Pulmonary artery endothelial cell (primary cell): ENCODE data around the gene OR10A2. TPM values are rescaled to one million over a fixed set of nuclear protein-coding genes. Genes with fewer than 3 reads are reported as not detected.
"Not testable (repeated sequence)": the region's sequence is repeated elsewhere in the genome, so short reads cannot be mapped to it uniquely, and the experiment has no call there.

Experiments used
- DNase-seq: peaks from one replicate; pipeline ENCODE4 v3.0.0-alpha.2; 2011; ENCODE audit warnings: low read depth, low spot score
- total RNA-seq: library from RNA; depleted of rRNA; stranded (reverse); fragments of >200 nt; gene quantifications from 2 replicates; pipeline ENCODE4 v1.2.3, GENCODE V29; 2014

The OR10A2 gene
- total RNA-seq, 1 donor from 2014 or later = not detected

DNA sequence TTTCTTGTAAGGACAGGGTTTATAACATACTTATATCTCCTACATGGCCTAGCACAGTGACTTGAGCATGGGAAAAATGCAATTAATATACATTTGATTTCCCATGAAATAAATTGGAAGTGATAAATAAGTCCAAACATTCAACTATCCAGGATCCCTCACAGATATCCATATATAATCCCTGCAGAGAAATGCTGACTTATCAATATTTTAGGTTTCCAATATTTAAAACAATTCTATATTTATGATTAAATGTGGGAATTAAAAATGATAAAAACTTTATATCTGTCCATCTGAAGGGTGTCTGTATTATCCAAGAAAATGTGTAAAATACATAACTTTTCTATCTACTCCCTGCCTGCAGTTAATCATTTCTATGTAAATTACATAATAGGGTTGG lies 19.9 kb downstream of the OR10A2 start:
- no peak for DNase-seq

DNA sequence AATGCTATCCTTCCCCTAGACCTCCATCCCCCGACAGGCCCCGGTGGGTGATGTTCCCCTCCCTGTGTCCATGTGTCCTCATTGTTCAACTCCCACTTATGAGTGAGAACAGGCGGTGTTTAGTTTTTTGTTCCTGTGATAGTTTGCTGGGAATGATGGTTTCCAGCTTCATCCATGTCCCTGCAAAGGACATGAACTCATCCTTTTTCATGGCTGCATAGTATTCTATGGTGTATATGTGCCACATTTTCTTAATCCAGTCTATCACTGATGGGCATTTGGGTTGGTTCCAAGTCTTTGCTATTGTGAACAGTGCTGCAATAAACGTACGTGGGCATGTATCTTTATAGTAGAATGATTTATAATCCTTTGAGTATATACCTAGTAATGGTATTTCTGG lies 24.9 kb downstream of the OR10A2 start:
- DNase-seq = not testable (repeated sequence)

DNA sequence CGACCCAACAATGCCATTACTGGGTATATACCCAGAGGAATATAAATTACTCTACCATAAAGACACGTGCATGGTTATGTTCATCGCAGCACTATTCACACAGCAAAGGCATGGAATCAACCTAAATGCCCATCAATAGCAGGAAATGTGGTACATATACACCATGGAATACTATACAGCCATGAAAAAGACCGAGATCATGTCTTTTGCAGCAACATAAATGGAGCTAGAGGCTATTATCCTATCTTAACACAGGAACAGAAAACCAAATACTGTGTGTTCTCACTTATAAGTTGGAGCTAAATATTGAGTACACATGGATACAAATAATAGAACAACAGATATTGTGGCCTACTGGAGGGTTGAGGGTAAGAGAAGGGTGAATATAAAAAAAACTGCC lies 26.0 kb downstream of the OR10A2 start:
- no peak for DNase-seq

DNA sequence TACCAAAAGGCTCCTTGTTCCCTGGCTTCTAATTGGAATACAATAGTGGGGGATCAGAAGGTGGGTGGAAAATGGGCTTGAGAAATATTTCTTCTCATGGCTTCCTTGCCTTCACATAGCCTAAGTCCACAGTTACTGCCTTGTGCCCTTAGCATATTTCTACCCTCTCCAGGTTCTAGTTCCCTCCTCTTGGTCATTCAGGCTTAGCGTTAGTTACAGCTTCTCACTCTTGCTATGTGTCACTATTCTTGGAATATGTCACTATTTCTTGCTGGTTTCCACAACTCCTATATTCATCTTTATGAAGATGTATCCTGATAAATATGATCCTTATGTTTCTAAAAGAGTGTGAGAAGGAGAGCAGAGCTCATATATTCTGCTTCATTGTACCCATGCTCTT lies 27.0 kb downstream of the OR10A2 start:
- DNase-seq = no peak

DNA sequence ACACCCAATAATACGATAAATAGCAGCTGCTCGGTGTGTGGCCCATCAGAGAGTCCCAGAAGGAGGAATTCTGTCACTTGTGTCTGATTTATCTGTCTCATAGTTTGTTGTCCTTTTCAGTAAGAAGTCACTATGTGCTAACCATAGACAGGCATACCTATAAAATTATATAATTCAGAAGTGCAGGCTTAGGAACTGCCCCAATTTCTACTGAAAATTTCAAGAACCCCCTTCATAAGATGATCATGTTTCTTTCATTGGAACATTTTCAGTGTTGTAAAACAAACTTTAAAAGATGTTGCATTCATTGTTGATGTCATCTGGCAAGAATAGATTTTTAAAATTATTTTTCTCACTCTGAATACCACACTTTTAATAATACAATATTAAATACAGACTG lies 29.5 kb downstream of the OR10A2 start, which contains the start of gene OR2D2:
Gene OR2D2, minus strand, starts transcription at position 101 of the 400 bp plus-strand sequence. Its CDS starts 0 bp downstream, at position 101.
- DNase-seq = no peak

DNA sequence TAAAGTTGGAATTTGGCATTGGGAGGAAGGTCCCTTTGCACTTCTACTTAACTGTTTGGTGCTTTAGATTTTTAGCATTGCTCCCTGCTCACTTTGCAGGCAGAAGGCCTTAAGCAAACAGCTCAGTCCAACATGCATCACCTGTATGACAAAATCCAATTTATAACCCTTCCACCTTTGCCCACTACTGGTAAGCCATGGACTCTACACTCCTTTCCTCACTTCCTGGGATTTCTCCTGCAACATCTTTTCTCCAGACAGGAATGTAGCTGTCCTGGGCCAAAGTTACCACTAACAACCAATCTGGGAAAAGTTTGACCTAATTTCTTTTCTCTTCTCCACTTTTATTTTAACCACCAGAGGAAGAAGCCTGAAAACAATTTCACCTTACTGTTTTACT lies 31.2 kb downstream of the OR10A2 start:
- DNase-seq = no peak

DNA sequence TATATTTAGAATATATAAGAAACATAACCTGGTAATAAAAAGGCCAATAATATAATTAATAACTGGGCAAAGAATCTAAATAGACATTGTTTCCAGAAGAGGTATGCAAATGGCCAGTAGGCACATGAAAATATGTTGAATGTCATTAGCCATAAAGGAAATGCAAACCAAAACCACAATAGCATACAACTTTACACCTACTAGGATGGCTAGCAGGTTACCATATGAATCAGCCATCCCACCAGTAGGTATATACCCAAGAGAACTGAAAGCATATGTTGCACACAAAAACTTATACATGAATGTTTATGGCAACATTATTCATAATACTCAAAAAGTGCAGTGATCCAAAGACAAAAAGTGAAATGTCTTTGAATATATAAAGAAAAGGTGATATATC lies 32.2 kb downstream of the OR10A2 start:
- no peak for DNase-seq

DNA sequence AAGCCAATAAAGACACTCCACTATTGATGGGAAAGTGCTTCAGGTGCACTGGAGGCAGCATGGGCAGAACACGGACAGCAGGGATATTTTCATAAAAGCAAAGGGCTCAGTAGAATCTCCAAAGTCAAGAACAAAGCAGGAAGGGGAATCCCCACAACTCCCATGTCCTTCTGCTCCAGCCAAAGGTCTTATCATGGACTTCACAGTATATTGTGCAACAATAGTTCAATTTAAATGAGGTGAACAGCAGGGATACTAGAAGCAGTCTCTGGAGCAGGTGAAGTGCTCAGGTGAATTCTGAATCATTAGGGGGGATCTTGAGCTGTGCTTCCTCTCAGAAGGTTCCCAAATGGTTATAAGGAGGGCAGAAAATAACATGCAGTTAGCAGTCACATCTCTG lies 36.1 kb downstream of the OR10A2 start:
- no peak for DNase-seq

DNA sequence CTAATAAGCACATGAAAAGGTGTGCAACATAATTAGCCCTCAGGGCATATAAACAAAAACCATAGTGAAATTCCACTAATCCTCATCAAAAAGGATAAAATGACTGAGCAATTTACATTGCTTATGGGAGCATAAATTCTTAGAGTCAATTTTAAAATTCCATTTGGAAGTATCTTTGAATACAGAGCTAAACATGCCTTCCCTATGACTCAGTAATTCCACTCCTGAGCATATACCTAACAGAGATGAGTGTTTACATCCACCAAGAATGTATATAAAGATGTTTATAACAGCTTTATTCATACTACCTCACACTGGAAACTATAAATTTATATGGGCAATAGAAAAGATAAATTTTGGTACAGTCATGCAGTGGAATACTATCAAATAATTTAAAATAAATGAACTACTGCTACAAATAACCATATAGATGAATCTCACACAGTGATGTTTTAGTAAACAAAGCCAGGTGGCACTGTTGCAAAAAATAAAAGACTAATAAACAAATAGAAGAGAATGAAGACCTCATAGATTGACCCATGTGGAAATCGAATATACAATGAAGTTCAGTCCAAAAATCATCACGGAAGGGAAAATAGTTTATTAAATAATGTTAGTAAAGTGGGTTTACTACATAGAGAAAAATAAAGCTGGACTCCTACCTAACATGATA lies 37.6 kb downstream of the OR10A2 start:
- DNase-seq = no peak

DNA sequence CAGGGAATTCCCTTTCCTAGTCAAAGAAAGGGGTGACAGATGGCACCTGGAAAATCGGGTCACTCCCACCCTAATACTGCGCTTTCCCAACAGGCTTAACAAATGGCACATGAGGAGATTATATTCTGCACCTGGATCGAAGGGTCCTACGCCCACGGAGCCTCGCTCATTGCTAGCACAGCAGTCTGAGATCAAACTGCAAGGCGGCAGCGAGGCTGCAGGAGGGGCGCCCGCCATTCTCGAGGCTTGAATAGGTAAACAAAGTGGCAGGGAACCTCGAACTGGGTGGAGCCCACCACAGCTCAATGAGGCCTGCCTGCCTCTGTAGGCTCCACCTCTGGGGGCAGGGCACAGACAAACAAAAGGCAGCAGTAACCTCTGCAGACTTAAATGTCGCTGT lies 41.9 kb downstream of the OR10A2 start:
- DNase-seq = not testable (repeated sequence)

DNA sequence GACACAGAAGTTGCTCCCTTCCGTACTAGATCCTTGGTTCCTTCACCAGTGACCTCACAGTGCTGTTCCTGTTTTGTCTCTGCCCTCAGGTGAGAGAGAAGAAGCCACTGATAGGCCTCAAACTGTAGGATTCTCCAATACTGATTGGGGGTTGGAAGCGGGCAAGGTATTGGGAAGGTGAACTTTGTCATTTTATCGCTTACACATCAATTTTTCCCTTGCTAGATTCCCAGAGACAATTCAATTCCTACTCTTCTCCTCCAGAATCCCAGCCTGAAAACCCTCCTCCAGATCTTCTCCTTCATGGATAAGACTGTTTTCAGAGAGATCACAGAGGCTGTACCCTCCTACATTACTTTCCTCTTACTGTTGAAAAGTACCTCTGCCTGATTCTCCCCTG lies 48.5 kb downstream of the OR10A2 start:
- no peak for DNase-seq

DNA sequence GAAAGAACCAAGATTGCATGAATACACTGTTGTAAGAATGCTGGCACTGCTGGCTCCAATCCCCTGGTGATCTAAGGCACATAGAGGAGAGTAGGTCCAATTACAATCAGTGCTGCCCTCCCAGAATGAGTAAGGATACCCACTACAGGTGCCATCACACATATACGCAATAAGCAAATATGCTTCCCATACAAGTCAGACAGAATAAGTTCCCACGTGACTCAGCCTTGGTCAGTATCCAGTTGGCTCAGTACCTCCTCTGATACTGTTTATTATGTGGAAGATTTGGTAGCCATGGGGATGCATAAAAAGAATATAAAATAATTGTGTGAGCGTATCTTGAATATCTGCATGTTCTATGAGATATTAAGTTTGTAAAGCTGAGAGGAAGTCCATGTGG lies 49.1 kb downstream of the OR10A2 start:
- peak; percentile 29 for DNase-seq

DNA sequence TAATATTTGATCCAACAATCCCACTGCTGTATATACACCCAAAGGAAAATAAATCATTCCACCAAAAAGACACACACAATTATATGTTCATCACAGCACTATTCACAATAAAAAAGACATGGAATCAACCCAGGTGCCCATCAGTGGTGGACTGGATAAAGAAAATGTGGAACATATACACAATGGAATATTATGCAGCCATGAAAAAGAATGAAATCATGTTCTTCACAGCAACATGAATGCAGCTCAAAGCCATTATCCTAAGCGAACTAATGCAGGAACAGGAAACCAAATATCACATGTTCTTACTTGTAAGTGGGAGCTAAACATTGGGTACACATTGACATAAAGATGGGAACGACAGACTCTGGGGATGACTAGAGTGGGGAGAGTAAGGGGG lies 56.8 kb downstream of the OR10A2 start:
- no peak for DNase-seq

DNA sequence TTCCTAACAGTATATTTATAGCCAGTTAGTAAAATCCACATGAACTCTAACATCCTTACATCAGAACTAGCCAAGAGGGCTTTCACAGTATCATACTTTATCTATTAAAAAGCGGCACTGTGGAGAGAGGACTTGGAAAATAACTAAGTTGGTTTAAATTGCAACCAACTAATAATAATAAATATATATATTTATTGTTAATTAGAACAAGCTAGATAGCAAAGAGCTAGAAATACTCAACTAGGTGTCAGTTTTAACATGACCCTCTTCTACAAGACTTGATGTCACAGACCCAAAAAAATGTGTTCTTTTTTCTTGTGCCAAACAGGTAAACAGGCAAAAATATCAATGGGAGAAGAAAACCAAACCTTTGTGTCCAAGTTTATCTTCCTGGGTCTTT lies 57.8 kb downstream of the OR10A2 start, which contains the start of gene OR2D3:
Gene OR2D3, plus strand, starts transcription at position 301 of the 400 bp plus-strand sequence. Its CDS starts 0 bp downstream, at position 301.
- DNase-seq = no peak

Other genes starting within 250 kb of the OR10A2 start
- 85.3 and 160 TPM in 2 replicates for gene TPP1, start 243.6 kb upstream of the OR10A2 start, total RNA-seq
- 41.7 and 47.4 TPM in 2 replicates for gene DCHS1, start 207.2 kb upstream of the OR10A2 start, total RNA-seq
- gene MRPL17, start 179.7 kb upstream of the OR10A2 start, total RNA-seq = 75.5 and 91.9 TPM in 2 replicates
- 0.07 TPM in 2 replicates for gene OR2AG2, start 91.1 kb upstream of the OR10A2 start, total RNA-seq
- under 0.01 TPM in 1 of 2 replicates, not detected in the other for gene OR2AG1, start 80.0 kb upstream of the OR10A2 start, total RNA-seq
- gene OR6A2, start 63.4 kb upstream of the OR10A2 start, total RNA-seq = 0.07 and 0.20 TPM in 2 replicates
- not detected in 2 replicates for gene OR10A5, start 17.4 kb upstream of the OR10A2 start, total RNA-seq
- not detected in 2 replicates for gene OR10A4, start 13.6 kb downstream of the OR10A2 start, total RNA-seq
- 0.07 and 0.18 TPM in 2 replicates for gene OR2D2, start 29.4 kb downstream of the OR10A2 start, total RNA-seq
- gene OR2D3, start 57.9 kb downstream of the OR10A2 start, total RNA-seq = not detected in 2 replicates
- 4.6 and 5.9 TPM in 2 replicates for gene ZNF215, start 63.4 kb downstream of the OR10A2 start, total RNA-seq
- gene ZNF214, start 157.3 kb downstream of the OR10A2 start, total RNA-seq = 2.0 and 4.1 TPM in 2 replicates
- 0.21 and 0.40 TPM in 2 replicates for gene NLRP14, start 157.4 kb downstream of the OR10A2 start, total RNA-seq
- gene RBMXL2, start 225.9 kb downstream of the OR10A2 start, total RNA-seq = 0.04 and 0.20 TPM in 2 replicates